ENCODE results near the gene RSPO4. TPM values are rescaled to one million over a fixed set of nuclear protein-coding genes. Genes with fewer than 3 reads are reported as not detected.

RSPO4 gene
- total RNA-seq, 1 donor from 2014 or later: 0.34 TPM

DNA sequence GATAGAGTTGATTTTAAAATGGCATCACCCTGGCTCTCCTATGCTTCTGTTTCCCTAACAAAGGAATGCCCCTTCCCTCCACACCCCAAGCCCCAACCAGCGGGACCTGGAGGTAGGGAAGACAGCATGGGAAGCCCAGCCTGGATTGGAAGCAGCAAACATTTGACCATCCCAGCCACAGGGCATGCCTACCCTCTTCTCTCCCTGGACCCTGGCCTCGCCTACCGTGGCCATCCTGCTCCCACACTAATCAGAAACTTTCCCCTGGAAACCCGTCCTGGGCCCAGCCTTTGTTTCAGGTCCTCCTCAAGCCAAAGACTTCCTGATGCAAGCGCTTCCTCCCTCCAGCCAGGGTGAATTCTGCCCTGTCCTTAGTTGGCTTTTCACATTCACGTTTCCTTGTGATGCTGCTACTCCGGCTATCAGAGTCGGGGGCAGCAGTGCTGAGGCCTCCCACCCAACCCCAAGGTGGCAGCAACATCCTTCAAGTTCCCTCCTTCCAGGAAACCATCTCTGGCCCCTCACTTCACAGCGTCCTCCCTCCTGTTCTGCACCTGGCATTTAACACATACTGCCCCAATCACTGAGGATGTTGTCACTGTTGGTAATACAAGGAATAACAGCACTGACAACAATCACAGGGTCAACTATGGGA, 67.8 kb downstream of the RSPO4 start:
- H3K27me3 Mint-ChIP-seq (ENCODE audit: low read depth, unreplicated experiment): peaks cover 7% of the 10 kb centered on the region
- no peaks in the 10 kb centered on the region for H3K36me3 Mint-ChIP-seq (ENCODE audit: low read depth, unreplicated experiment)
- no peak for FAIRE-seq

DNA sequence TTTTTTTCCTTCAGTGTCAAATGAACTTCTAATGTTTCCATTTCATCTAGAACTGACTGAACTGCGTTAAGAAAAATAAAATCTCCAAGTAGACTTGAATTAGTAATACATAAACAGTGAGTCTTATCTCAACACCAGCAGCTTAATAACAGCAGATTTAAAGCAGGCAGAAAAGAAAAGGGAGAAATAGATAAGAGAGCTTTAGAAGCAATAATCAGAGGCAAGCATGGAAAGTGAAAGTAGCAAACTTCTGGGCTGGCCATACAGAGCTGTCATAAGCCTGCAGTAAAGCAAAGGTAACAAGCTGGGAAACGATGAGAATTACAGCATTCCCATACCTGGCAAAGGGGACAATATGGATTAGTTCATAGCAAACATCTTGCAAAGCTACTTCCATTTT, 69.1 kb downstream of the RSPO4 start:
- Histone ChIP-seq H3K9me3 (ENCODE audit: insufficient read depth, low read depth, low read length) (no peaks in the 10 kb centered on the region), H3K27ac (ENCODE audit: low read depth, low read length) (no peak overlapping the region), H4K20me1 (ENCODE audit: insufficient read depth, low read length) (no peaks in the 10 kb centered on the region), H3K4me1 (ENCODE audit: insufficient read depth, low read length) (no peaks in the 10 kb centered on the region), H3K27me3 (ENCODE audit: insufficient read depth, low read length) (no peaks in the 10 kb centered on the region), H3K4me2 (ENCODE audit: low read length) (no peak overlapping the region), H3K36me3 (ENCODE audit: insufficient read depth, low read length) (no peaks in the 10 kb centered on the region), H3K9ac (ENCODE audit: low read length) (no peak overlapping the region), H3K4me3 (ENCODE audit: insufficient read depth, low read depth, low read length) (no peak overlapping the region), H2AFZ (ENCODE audit: low read depth, low read length) (no peak overlapping the region), H3K79me2 (ENCODE audit: insufficient read depth, low read length) (no peaks in the 10 kb centered on the region)
- peaks cover 3% of the 10 kb centered on the region for H3K27me3 Mint-ChIP-seq (ENCODE audit: low read depth, unreplicated experiment)
- H3K9me3 Mint-ChIP-seq (ENCODE audit: unreplicated experiment): peaks cover 4% of the 10 kb centered on the region
- H3K4me3 Mint-ChIP-seq (ENCODE audit: unreplicated experiment): no peak overlapping the region
- H3K36me3 Mint-ChIP-seq (ENCODE audit: low read depth, unreplicated experiment): no peaks in the 10 kb centered on the region
- no peak for DNase-seq (ENCODE audit: low read depth)
- no peak for FAIRE-seq
- H3K27ac Mint-ChIP-seq (ENCODE audit: unreplicated experiment): no peak overlapping the region
- no peaks in the 10 kb centered on the region for H3K4me1 Mint-ChIP-seq (ENCODE audit: low read depth, unreplicated experiment)
- TF ChIP-seq, protein P1, sequence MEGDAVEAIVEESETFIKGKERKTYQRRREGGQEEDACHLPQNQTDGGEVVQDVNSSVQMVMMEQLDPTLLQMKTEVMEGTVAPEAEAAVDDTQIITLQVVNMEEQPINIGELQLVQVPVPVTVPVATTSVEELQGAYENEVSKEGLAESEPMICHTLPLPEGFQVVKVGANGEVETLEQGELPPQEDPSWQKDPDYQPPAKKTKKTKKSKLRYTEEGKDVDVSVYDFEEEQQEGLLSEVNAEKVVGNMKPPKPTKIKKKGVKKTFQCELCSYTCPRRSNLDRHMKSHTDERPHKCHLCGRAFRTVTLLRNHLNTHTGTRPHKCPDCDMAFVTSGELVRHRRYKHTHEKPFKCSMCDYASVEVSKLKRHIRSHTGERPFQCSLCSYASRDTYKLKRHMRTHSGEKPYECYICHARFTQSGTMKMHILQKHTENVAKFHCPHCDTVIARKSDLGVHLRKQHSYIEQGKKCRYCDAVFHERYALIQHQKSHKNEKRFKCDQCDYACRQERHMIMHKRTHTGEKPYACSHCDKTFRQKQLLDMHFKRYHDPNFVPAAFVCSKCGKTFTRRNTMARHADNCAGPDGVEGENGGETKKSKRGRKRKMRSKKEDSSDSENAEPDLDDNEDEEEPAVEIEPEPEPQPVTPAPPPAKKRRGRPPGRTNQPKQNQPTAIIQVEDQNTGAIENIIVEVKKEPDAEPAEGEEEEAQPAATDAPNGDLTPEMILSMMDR (IDR thresholded peaks at IDR 0.05; ENCODE audit: insufficient read depth, low read depth, low read length): no peak
- no peak for TF ChIP-seq EZH2 (IDR thresholded peaks at IDR 0.05; ENCODE audit: insufficient read depth, low read length)

More for the DNA sequence above, 67.8 kb downstream of the RSPO4 start:
- no peak overlapping the region for H3K4me3 Mint-ChIP-seq (ENCODE audit: unreplicated experiment)
- DNase-seq (ENCODE audit: low read depth): no peak
- Histone ChIP-seq H3K27me3 (ENCODE audit: insufficient read depth, low read length) (no peaks in the 10 kb centered on the region), H3K4me1 (ENCODE audit: insufficient read depth, low read length) (no peaks in the 10 kb centered on the region), H4K20me1 (ENCODE audit: insufficient read depth, low read length) (no peaks in the 10 kb centered on the region), H3K27ac (ENCODE audit: low read depth, low read length) (no peak overlapping the region), H3K4me2 (ENCODE audit: low read length) (no peak overlapping the region), H3K4me3 (ENCODE audit: insufficient read depth, low read depth, low read length) (no peak overlapping the region), H2AFZ (ENCODE audit: low read depth, low read length) (no peak overlapping the region), H3K79me2 (ENCODE audit: insufficient read depth, low read length) (no peaks in the 10 kb centered on the region), H3K9me3 (ENCODE audit: insufficient read depth, low read depth, low read length) (no peaks in the 10 kb centered on the region), H3K9ac (ENCODE audit: low read length) (no peak overlapping the region), H3K36me3 (ENCODE audit: insufficient read depth, low read length) (no peaks in the 10 kb centered on the region)
- TF ChIP-seq EZH2 (IDR thresholded peaks at IDR 0.05; ENCODE audit: insufficient read depth, low read length): no peak
- TF ChIP-seq, protein P1 (IDR thresholded peaks at IDR 0.05; ENCODE audit: insufficient read depth, low read depth, low read length): no peak
- no peaks in the 10 kb centered on the region for H3K4me1 Mint-ChIP-seq (ENCODE audit: low read depth, unreplicated experiment)
- H3K27ac Mint-ChIP-seq (ENCODE audit: unreplicated experiment): no peak overlapping the region
- H3K9me3 Mint-ChIP-seq (ENCODE audit: unreplicated experiment): peaks cover 4% of the 10 kb centered on the region

DNA sequence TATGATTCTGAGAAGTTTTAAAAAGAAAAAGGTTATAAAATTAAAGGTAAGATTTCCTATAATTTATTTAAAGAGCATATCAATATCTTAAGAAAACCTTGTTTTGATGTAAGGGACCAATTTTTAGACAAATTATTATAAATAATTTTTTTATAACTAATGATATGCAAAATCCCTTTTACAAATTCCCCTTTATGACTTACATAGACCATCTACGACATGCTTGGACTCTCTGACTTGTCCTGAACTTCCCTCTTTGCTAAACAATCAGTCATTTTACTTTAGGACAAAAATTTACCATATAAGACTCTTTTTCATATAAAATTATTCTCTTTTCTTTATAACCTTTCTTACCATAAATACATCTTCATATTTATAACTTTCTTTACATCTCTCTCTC, 70.7 kb downstream of the RSPO4 start:
- no peak overlapping the region for H3K27ac ChIP-seq (ENCODE audit: low read depth, low read length)
- H3K9me3 ChIP-seq (ENCODE audit: insufficient read depth, low read depth, low read length): no peaks in the 10 kb centered on the region
- Mint-ChIP-seq H3K4me1 (ENCODE audit: low read depth, unreplicated experiment) (no peaks in the 10 kb centered on the region), H3K9me3 (ENCODE audit: unreplicated experiment) (peaks cover 4% of the 10 kb centered on the region), H3K36me3 (ENCODE audit: low read depth, unreplicated experiment) (no peaks in the 10 kb centered on the region), H3K4me3 (ENCODE audit: unreplicated experiment) (no peak overlapping the region), H3K27me3 (ENCODE audit: low read depth, unreplicated experiment) (peaks cover under 1% of the 10 kb centered on the region), H3K27ac (ENCODE audit: unreplicated experiment) (no peak overlapping the region)
- H3K9ac ChIP-seq (ENCODE audit: low read length): no peak overlapping the region
- H4K20me1 ChIP-seq (ENCODE audit: insufficient read depth, low read length): no peaks in the 10 kb centered on the region
- H3K79me2 ChIP-seq (ENCODE audit: insufficient read depth, low read length): no peaks in the 10 kb centered on the region
- H3K27me3 ChIP-seq (ENCODE audit: insufficient read depth, low read length): no peaks in the 10 kb centered on the region
- DNase-seq (ENCODE audit: low read depth) (no peak), FAIRE-seq (no peak)
- TF ChIP-seq EZH2 (IDR thresholded peaks at IDR 0.05; ENCODE audit: insufficient read depth, low read length): no peak
- TF ChIP-seq, protein P1 (IDR thresholded peaks at IDR 0.05; ENCODE audit: insufficient read depth, low read depth, low read length): no peak
- H3K4me2 ChIP-seq (ENCODE audit: low read length): no peak overlapping the region
- H3K4me1 ChIP-seq (ENCODE audit: insufficient read depth, low read length): no peaks in the 10 kb centered on the region
- no peaks in the 10 kb centered on the region for H3K36me3 ChIP-seq (ENCODE audit: insufficient read depth, low read length)
- no peak overlapping the region for H2AFZ ChIP-seq (ENCODE audit: low read depth, low read length)
- no peak overlapping the region for H3K4me3 ChIP-seq (ENCODE audit: insufficient read depth, low read depth, low read length)
